IMR-90 (cell line): ENCODE measurements around the gene C16orf86. TPM values are rescaled to one million over a fixed set of nuclear protein-coding genes. Genes with fewer than 3 reads are reported as not detected.

Experiments used
- RFX5 ChIP-seq: IDR thresholded peaks from 2 replicates; pipeline ENCODE4 v1.8.0; 2012; ENCODE audit warnings: low read depth, mild to moderate bottlenecking, low read length, moderate library complexity
- polyA plus RNA-seq, 3 experiments: library from polyadenylated mRNA; depleted of rRNA; stranded (reverse); fragments of >200 nt; gene quantifications; 2 replicates each; pipeline ENCODE4 v1.2.3, GENCODE V29; 2012; ENCODE audit warnings: low replicate concordance in 1 of 3
- total RNA-seq: library from RNA; depleted of rRNA; stranded (reverse); fragments of >200 nt; gene quantifications from 2 replicates; pipeline ENCODE4 v1.2.3, GENCODE V29; 2012
- TF ChIP-seq, protein P1 (sequence below): conservative IDR thresholded peaks from 2 replicates; pipeline ENCODE4 v1.5.1; 2012; ENCODE audit warnings: mild to moderate bottlenecking, low read depth, low read length, improper control_type of control experiment

Gene C16orf86
- total and polyA plus RNA-seq, 2 of the 4 experiments (the other 2 are of a cell fraction): 0.54 to 0.70 TPM

DNA sequence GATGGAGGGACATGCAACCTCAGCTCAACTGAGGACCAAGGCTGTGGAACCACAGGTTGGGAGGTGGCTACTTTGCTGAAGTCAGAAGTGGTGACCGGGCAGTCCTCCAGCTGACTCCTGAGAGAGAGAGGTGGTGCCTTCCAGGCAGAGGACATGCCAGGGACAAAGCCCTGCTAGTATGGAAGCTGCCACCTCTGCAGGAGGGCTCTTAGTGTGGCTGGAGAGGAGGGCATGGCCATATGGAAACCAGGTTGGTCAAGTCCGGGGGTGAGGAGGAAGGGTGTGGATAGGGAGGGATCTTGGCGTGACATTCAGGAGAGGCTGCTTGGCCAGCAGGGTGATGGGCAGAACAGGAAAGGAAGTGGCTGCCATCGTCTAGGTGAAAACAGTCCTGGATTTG lies 5.7 kb downstream of the C16orf86 start (continued):
- TF ChIP-seq, protein P1, sequence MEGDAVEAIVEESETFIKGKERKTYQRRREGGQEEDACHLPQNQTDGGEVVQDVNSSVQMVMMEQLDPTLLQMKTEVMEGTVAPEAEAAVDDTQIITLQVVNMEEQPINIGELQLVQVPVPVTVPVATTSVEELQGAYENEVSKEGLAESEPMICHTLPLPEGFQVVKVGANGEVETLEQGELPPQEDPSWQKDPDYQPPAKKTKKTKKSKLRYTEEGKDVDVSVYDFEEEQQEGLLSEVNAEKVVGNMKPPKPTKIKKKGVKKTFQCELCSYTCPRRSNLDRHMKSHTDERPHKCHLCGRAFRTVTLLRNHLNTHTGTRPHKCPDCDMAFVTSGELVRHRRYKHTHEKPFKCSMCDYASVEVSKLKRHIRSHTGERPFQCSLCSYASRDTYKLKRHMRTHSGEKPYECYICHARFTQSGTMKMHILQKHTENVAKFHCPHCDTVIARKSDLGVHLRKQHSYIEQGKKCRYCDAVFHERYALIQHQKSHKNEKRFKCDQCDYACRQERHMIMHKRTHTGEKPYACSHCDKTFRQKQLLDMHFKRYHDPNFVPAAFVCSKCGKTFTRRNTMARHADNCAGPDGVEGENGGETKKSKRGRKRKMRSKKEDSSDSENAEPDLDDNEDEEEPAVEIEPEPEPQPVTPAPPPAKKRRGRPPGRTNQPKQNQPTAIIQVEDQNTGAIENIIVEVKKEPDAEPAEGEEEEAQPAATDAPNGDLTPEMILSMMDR: no peak
- TF ChIP-seq RFX5: no peak
